K562 (cell line): ENCODE results near the gene GFI1B. TPM values are rescaled to one million over a fixed set of nuclear protein-coding genes. Genes with fewer than 3 reads are reported as not detected.

ENCODE experiments used
- ATAC-seq: fragments of 200-7000 bp; cut with Tn5 transposase; 3 replicates; pipeline ENCODE4 v1.9.1; 2020; ENCODE audit warnings: moderate library complexity
- BruUV-seq: library from RNA; stranded (reverse); fragments of 400-500 nt; replicated peaks from 2 replicates; lab custom pipeline; 2021; lab: Mats Ljungman, UMichigan
- CTCF ChIA-PET: fragments of 300-600 bp; formaldehyde crosslinking; extraction: SDS; loops from one replicate; lab custom pipeline; 2021; ENCODE audit warnings: low intra/inter-chr PET ratio; lab: Yijun Ruan, JAX
- POLR2A ChIA-PET: fragments of 300-600, 350-650 bp; sonication (Branson Sonifier 250); formaldehyde crosslinking; extraction: SDS; loops from one replicate; lab custom pipeline; 2021; ENCODE audit warnings: antibody characterized with exemption, inconsistent platforms; lab: Yijun Ruan, JAX
- DNase-seq, 4 experiments: peaks; one replicate each; pipeline versions ENCODE4 v3.0.0 to v3.0.0-alpha.2; 2011 to 2018; ENCODE audit warnings: low spot score in 3 of 4, mixed read lengths in 3 of 4; ENCODE audit errors: extremely low read depth in 1 of 4
- FAIRE-seq: peaks from 2 replicates; lab custom pipeline; 2011; peaks lifted over from hg19 to GRCh38; lab: Jason Lieb, UNC
- H2AFZ ChIP-seq: 2 replicates; pipeline ENCODE4 v1.6.0; 2011; ENCODE audit warnings: low read depth, low read length, control low read depth, inconsistent platforms
- H3K27ac ChIP-seq: fragments of 200-600 bp; 3 replicates; pipeline ENCODE4 v1.8.0; 2011; ENCODE audit warnings: low read depth, mild to moderate bottlenecking, control low read depth, inconsistent platforms, low read length, moderate library complexity, mixed read lengths; ENCODE audit errors: extremely low read depth
- H3K27me3 ChIP-seq, 2 experiments: fragments of 300-600 bp in 1 of 2; 2 replicates in 1 of 2; 3 replicates in 1 of 2; pipeline versions ENCODE4 v1.6.0 to v1.8.0; 2011; ENCODE audit warnings: inconsistent platforms in 2 of 2, low read length in 2 of 2, mild to moderate bottlenecking in 1 of 2, mixed read lengths in 1 of 2, moderate library complexity in 1 of 2; ENCODE audit not compliant: control insufficient read depth in 2 of 2, insufficient read depth in 2 of 2
- H3K36me3 ChIP-seq: fragments of 300-600 bp; 3 replicates; pipeline ENCODE4 v1.8.0; 2011; ENCODE audit warnings: mild to moderate bottlenecking, low read length, inconsistent platforms; ENCODE audit not compliant: control insufficient read depth, insufficient read depth
- H3K4me1 ChIP-seq, 2 experiments: fragments of 200-600 bp in 1 of 2; replicated peaks in 1 of 2; 2 replicates in 1 of 2; 3 replicates in 1 of 2; pipeline versions ENCODE4 v1.5.1 to v1.8.0; 2011; ENCODE audit warnings: inconsistent platforms in 2 of 2, low read length in 2 of 2, mild to moderate bottlenecking in 1 of 2, mixed read lengths in 1 of 2, moderate library complexity in 1 of 2; ENCODE audit not compliant: control insufficient read depth in 2 of 2, insufficient read depth in 2 of 2
- H3K4me2 ChIP-seq: 2 replicates; pipeline ENCODE4 v1.6.1; 2011; ENCODE audit warnings: low read length, control low read depth, inconsistent platforms, mixed read lengths; ENCODE audit not compliant: insufficient read depth
- H3K4me3 ChIP-seq: fragments of 200-600 bp; sonication (generic), shearing (Covaris generic); 2 replicates; pipeline ENCODE4 v1.5.1; 2016; ENCODE audit warnings: control low read depth, inconsistent platforms
- H3K79me2 ChIP-seq: fragments of 200-600 bp; 3 replicates; pipeline ENCODE4 v1.8.0; 2011; ENCODE audit warnings: low read length, inconsistent platforms; ENCODE audit not compliant: control insufficient read depth, insufficient read depth
- H3K9ac ChIP-seq, 2 experiments: 2 replicates each; pipeline versions ENCODE4 v1.6.0 to v1.6.1; 2011; ENCODE audit warnings: low read depth in 2 of 2, low read length in 2 of 2, control low read depth in 1 of 2, inconsistent platforms in 1 of 2, mild to moderate bottlenecking in 1 of 2, mixed read lengths in 1 of 2; ENCODE audit not compliant: insufficient read depth in 1 of 2
- H3K9me1 ChIP-seq: one replicate; pipeline ENCODE4 v1.6.0; 2011; ENCODE audit warnings: inconsistent platforms, mild to moderate bottlenecking, low read length, moderate library complexity; ENCODE audit not compliant: control insufficient read depth, insufficient read depth
- H3K9me3 ChIP-seq: replicated peaks from 2 replicates; pipeline ENCODE4 v1.5.1; 2011; ENCODE audit warnings: low read depth, low read length, inconsistent platforms; ENCODE audit not compliant: control insufficient read depth, insufficient read depth
- H4K20me1 ChIP-seq: replicated peaks from 2 replicates; pipeline ENCODE4 v1.6.1; 2011; ENCODE audit warnings: low read length, inconsistent platforms, mixed read lengths; ENCODE audit not compliant: control insufficient read depth, insufficient read depth
- CREB3 ChIP-seq: fragments of 450-650 bp; conservative IDR thresholded peaks from 2 replicates; pipeline ENCODE4 v1.6.1; 2016; ENCODE audit warnings: missing genetic modification characterization, low read depth, mild to moderate bottlenecking, missing compliant biosample characterization, moderate library complexity
- DLX4 ChIP-seq: fragments of 250-450 bp; sonication (Bioruptor Pico); IDR thresholded peaks from 2 replicates; pipeline ENCODE4 v1.6.1; 2021; ENCODE audit warnings: mild to moderate bottlenecking
- RAD21 ChIP-seq, 2 experiments: fragments of 250-450 bp in 1 of 2; fragments of 450-650 bp in 1 of 2; sonication (Bioruptor Pico) in 1 of 2; formaldehyde crosslinking in 1 of 2; IDR thresholded peaks in 1 of 2; conservative IDR thresholded peaks in 1 of 2; 2 replicates each; pipeline versions ENCODE4 v1.4.0 to v1.8.0; 2020 to 2022; ENCODE audit warnings: mild to moderate bottlenecking in 2 of 2, moderate library complexity in 1 of 2
- SPI1 ChIP-seq: IDR thresholded peaks from 2 replicates; pipeline ENCODE4 v1.6.1; 2011; ENCODE audit warnings: low read depth, low read length, control low read depth, borderline replicate concordance
- WGBS: fragments of 100-300 bp; shearing (Covaris generic); methylation state at CpG from one replicate; pipeline ENCODE4 v1.1.6; 2016; ENCODE audit warnings: low coverage, mixed read lengths; ENCODE audit not compliant: insufficient coverage; ENCODE audit errors: missing lambda C conversion rate; 5-methylcytosine and 5-hydroxymethylcytosine counted together
- in situ Hi-C: fragments of 300-500 bp; cut with MboI; formaldehyde crosslinking; loops from 4 replicates; pipeline ENCODE4 v1.15.0; 2018; ENCODE audit warnings: inconsistent platforms, mixed read lengths
- intact Hi-C: fragments of 100-400 bp; cut with micrococcal nuclease; formaldehyde crosslinking; loops from 2 replicates; pipeline ENCODE4 v1.14.2; 2022
- polyA plus RNA-seq, 8 experiments: library from polyadenylated mRNA; depleted of rRNA in 4 of 8; stranded (reverse) in 5 of 8; unstranded in 3 of 8; fragments of >200 nt; fragmentation: Nextera tagmentation in 2 of 8; fragmentation: Illumina TruSeq in 1 of 8; extraction: Ambion mirVana in 2 of 8; extraction: Trizol in 1 of 8; gene quantifications; 2 replicates each; pipeline versions ENCODE4 v1.2.1 to v1.2.3, GENCODE V29; 2011 to 2014; ENCODE audit warnings: inconsistent platforms in 1 of 8, missing spikeins in 1 of 8
- total RNA-seq, 7 experiments: library from RNA; depleted of rRNA in 6 of 7; stranded (reverse); fragments of >200 nt in 6 of 7; fragmentation: Illumina TruSeq in 2 of 7; extraction: Trizol in 2 of 7; gene quantifications; 2 replicates each; pipeline versions ENCODE4 v1.2.1 to v1.2.3, GENCODE V29; 2011 to 2021; ENCODE audit warnings: low replicate concordance in 1 of 7

Gene GFI1B
- total and polyA plus RNA-seq, 9 of the 15 experiments (the other 6 are each of a cell fraction or from before 2014, with no cell fraction given) = 8.0 to 75.7 (median 34.5) TPM

GRCh38 chr9:132995879-132996278 lies 17.4 kb downstream of the GFI1B start:
- CTCF ChIA-PET = no interaction called here
- no TSS peak for BruUV-seq
- intact Hi-C loops (no loop called here), in situ Hi-C loops (no loop called here)
- no peaks in the 10 kb centered on the region for H3K27me3 ChIP-seq
- no peak for TF ChIP-seq DLX4 (CRISPR knock-in tag)
- TF ChIP-seq RAD21 (CRISPR knock-in tag; conservative IDR thresholded peaks at IDR 0.05 in 1 of 2, IDR thresholded peaks at IDR 0.05 in 1 of 2) = no peak
- TF ChIP-seq SPI1 = 0 out of 2 replicates have a peak, but pooled peaks have one; percentile 1
- no peak for TF ChIP-seq CREB3 (tag)
- peaks cover 64 to 72% of the 10 kb centered on the region in 2 experiments for H3K4me1 ChIP-seq
- no peaks in the 10 kb centered on the region for H3K9me3 ChIP-seq
- WGBS = 61% methylated on average over 6 of the region's 8 CpGs
- no peak overlapping the region for H3K4me2 ChIP-seq
- no peaks in the 10 kb centered on the region; the same call in 2 of the 3 replicates for H3K79me2 ChIP-seq
- H3K4me3 ChIP-seq = no peak overlapping the region
- POLR2A ChIA-PET = interaction anchor here (0.6 kb wide), 1 partner anchor 9 kb away, joined by 3 read pairs; no protein-coding TSS in a partner anchor
- peaks cover 9% of the 10 kb centered on the region for H3K9me1 ChIP-seq
- H3K9ac ChIP-seq = peak overlapping the region in 1 of 2 experiments; percentile 63; a peak in 2 of 4 replicates
- H3K36me3 ChIP-seq = peaks cover 36% of the 10 kb centered on the region
- H3K27ac ChIP-seq = no peak overlapping the region
- FAIRE-seq (no peak), DNase-seq (peak in 1 of 4 experiments; percentile 4), ATAC-seq (no peak)
- no peaks in the 10 kb centered on the region for H4K20me1 ChIP-seq
- H2AFZ ChIP-seq = no peak overlapping the region
